ENCODE data around the gene HUWE1. TPM values are rescaled to one million over a fixed set of nuclear protein-coding genes. Genes with fewer than 3 reads are reported as not detected.
A peak's percentile ranks its signal among the peaks of the same experiment; 100 is the strongest.

The HUWE1 gene
- total RNA-seq, 1 experiment from 2014 or later, result 277 TPM

DNA sequence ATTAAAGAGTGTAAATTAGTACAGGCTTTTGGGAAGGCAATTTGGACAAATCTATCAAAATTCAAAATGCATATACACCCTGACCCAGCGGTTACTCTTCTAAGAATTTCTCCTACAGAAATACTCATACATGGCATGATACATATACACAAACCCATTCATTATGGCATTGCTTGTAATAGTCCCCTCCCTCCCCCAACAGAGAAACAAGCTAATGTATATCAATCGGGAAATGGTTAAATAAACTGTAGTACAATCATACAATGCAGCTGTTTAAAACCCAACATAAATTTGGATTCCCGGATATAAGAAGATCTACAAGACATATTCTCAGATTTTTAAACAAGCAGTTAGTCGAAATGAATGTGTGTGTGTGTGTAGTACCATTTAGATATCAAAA is 808 bp downstream of the HUWE1 start:
- ChIA-PET POLR2A (interaction anchor here (1.4 to 2.9 kb wide), 4 partner anchors 10 to 359 kb away, joined by 4 to 10 read pairs (median 8); partner anchors contain the start of gene PHF8), CTCF (interaction anchor here (1.4 kb wide), 1 partner anchor 203 kb away, joined by 6 read pairs; no protein-coding TSS in a partner anchor)
- Mint-ChIP-seq H3K9me3 (no peaks in the 10 kb centered on the region), H3K4me3 (peak overlapping the region; percentile 88), H3K27me3 (ENCODE audit: low read depth) (no peaks in the 10 kb centered on the region; the same call in 1 of the 2 replicates), H3K27ac (peak overlapping the region; percentile 57), H3K4me1 (peaks cover 10% of the 10 kb centered on the region), H3K36me3 (peaks cover 6% of the 10 kb centered on the region)
- ATAC-seq (no peak), DNase-seq (ENCODE audit: low spot score) (no peak)
- TF ChIP-seq FOXK1 (CRISPR knock-in tag; IDR thresholded peaks at IDR 0.05), result no peak
- TF ChIP-seq ELF4 (CRISPR knock-in tag; IDR thresholded peaks at IDR 0.05; ENCODE audit: low read depth), result no peak
- TF ChIP-seq, protein P1, sequence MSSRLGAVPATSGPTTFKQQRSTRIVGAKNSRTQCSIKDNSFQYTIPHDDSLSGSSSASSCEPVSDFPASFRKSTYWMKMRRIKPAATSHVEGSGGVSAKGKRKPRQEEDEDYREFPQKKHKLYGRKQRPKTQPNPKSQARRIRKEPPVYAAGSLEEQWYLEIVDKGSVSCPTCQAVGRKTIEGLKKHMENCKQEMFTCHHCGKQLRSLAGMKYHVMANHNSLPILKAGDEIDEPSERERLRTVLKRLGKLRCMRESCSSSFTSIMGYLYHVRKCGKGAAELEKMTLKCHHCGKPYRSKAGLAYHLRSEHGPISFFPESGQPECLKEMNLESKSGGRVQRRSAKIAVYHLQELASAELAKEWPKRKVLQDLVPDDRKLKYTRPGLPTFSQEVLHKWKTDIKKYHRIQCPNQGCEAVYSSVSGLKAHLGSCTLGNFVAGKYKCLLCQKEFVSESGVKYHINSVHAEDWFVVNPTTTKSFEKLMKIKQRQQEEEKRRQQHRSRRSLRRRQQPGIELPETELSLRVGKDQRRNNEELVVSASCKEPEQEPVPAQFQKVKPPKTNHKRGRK (CRISPR knock-in tag; IDR thresholded peaks at IDR 0.05; ENCODE audit: borderline replicate concordance), result no peak

DNA sequence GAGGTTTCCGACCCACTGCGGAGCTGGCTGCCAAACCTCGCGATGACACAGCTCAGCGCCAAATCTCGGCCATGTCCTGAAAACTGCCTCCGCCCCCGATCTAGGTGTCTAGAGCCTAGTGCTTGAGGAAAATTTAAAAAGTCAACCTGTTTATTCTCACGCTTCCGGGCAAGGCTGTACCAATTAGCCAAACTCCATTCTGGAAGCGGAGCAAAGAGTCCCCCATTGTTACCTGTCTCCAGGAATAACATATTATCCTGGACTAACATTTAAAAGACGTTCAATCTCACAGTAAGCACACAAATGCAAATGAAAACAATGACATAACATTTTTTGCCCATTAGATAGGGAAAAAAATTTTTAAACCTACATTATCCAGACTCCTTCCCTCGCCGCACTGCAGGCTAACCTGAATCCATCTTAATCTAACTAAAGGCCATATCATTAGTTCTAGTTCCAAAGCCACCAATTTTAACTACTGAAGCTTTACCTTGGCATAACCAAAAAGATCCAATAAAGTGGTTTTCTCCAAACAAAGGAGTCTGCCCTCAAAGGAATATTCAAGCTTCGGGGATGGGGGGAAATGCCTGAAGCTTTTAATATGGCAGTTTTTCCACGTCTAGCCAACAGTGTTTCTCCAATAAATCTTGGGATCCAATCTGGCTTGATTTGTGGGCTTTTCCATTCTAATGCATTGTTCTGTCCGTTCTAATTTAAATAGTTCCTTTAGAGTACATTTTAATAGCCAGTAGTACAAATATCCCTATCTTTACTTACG is 1.9 kb downstream of the HUWE1 start:
- H3K4me1 Mint-ChIP-seq, result peaks cover 13% of the 10 kb centered on the region
- peaks cover 15% of the 10 kb centered on the region for H3K36me3 Mint-ChIP-seq
- ChIA-PET POLR2A (interaction anchor here (0.9 to 2.9 kb wide), 4 partner anchors 29 to 499 kb away, joined by 3 to 10 read pairs (median 3); partner anchors contain the start of genes FAM120C and PHF8), CTCF (interaction anchor here (0.6 to 1.0 kb wide), 3 partner anchors 146 to 358 kb away, joined by 3 to 4 read pairs (median 4); no protein-coding TSS in a partner anchor)
- peak overlapping the region; percentile 96 for H3K27ac Mint-ChIP-seq
- peak overlapping the region; percentile 88 for H3K4me3 Mint-ChIP-seq
- ATAC-seq (no peak), DNase-seq (ENCODE audit: low spot score) (peak; percentile 88)
- TF ChIP-seq JUN (CRISPR knock-in tag; IDR thresholded peaks at IDR 0.05) (no peak), NR1H2 (CRISPR knock-in tag; IDR thresholded peaks at IDR 0.05) (no peak), TEAD1 (CRISPR knock-in tag; IDR thresholded peaks at IDR 0.05) (no peak), SOX15 (CRISPR knock-in tag; IDR thresholded peaks at IDR 0.05) (no peak), ZNF423 (CRISPR knock-in tag; IDR thresholded peaks at IDR 0.05) (no peak)
- TF ChIP-seq, protein P2, sequence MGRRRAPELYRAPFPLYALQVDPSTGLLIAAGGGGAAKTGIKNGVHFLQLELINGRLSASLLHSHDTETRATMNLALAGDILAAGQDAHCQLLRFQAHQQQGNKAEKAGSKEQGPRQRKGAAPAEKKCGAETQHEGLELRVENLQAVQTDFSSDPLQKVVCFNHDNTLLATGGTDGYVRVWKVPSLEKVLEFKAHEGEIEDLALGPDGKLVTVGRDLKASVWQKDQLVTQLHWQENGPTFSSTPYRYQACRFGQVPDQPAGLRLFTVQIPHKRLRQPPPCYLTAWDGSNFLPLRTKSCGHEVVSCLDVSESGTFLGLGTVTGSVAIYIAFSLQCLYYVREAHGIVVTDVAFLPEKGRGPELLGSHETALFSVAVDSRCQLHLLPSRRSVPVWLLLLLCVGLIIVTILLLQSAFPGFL (CRISPR knock-in tag; IDR thresholded peaks at IDR 0.05; ENCODE audit: borderline replicate concordance), result no peak
- TF ChIP-seq, protein P3, sequence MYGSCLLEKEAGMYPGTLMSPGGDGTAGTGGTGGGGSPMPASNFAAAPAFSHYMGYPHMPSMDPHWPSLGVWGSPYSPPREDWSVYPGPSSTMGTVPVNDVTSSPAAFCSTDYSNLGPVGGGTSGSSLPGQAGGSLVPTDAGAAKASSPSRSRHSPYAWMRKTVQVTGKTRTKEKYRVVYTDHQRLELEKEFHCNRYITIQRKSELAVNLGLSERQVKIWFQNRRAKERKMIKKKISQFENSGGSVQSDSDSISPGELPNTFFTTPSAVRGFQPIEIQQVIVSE (CRISPR knock-in tag; IDR thresholded peaks at IDR 0.05; ENCODE audit: borderline replicate concordance), result no peak
- TF ChIP-seq, protein P4, sequence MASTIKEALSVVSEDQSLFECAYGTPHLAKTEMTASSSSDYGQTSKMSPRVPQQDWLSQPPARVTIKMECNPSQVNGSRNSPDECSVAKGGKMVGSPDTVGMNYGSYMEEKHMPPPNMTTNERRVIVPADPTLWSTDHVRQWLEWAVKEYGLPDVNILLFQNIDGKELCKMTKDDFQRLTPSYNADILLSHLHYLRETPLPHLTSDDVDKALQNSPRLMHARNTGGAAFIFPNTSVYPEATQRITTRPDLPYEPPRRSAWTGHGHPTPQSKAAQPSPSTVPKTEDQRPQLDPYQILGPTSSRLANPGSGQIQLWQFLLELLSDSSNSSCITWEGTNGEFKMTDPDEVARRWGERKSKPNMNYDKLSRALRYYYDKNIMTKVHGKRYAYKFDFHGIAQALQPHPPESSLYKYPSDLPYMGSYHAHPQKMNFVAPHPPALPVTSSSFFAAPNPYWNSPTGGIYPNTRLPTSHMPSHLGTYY (CRISPR knock-in tag; IDR thresholded peaks at IDR 0.05), result no peak
- no peaks in the 10 kb centered on the region; the same call in 1 of the 2 replicates for H3K27me3 Mint-ChIP-seq (ENCODE audit: low read depth)
- H3K9me3 Mint-ChIP-seq, result no peaks in the 10 kb centered on the region

DNA sequence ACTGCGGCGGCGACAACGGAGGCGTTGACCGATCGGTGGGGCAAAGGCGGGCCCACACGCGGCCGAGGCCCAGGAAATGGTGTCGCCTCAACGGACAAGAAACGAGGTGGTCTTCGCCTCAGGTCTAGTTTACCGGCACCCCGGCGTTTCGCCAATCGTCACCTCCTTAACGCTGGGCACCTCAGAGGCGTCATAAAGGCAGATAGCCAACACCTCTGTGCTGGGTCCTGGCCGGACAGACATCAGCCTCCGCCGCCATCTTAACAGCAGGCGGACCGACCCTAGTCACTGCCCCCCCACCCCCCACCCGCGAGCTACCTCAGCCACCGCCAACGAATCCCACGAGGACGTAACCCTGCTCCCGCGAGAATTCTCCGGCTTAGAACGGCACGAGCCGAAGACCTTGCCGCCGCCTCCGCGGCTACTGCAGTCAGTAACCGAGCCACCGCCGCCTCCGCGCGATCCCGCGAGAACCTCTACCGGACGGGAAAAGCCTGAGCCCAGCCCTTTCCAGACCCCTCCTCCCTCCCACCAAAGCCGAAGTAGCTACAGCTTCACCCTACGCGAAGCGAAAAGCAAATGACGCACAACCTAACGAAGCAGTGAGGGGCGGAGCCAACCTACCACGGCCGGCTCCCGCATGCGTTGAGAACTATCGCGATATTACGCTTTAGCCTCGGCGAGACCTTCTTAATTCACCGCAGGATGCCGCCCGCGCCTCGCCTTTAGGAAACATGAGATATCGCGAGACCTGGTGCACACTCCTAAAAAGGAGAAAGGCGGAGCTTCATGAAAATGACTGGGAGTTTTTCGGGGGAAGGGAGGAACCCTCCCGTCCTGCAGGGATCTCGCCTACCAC is 2.7 kb downstream of the HUWE1 start:
- ChIA-PET POLR2A (interaction anchor here (0.6 to 2.9 kb wide), 8 partner anchors 11 to 525 kb away, joined by 3 to 10 read pairs (median 4); partner anchors contain the start of genes FAM120C and PHF8), CTCF (interaction anchor here (0.6 to 1.0 kb wide), 3 partner anchors 147 to 359 kb away, joined by 3 to 4 read pairs (median 4); no protein-coding TSS in a partner anchor)
- Mint-ChIP-seq H3K27ac (peak overlapping the region; percentile 96), H3K4me1 (peaks cover 14% of the 10 kb centered on the region), H3K4me3 (peak overlapping the region; percentile 88), H3K36me3 (peaks cover 21% of the 10 kb centered on the region), H3K27me3 (ENCODE audit: low read depth) (no peaks in the 10 kb centered on the region; the same call in 1 of the 2 replicates), H3K9me3 (no peaks in the 10 kb centered on the region)
- ATAC-seq (peak; percentile 74), DNase-seq (ENCODE audit: low spot score) (peak; percentile 88)
- 0 out of 2 replicates have a peak, but pooled peaks have one; percentile 20 for TF ChIP-seq MYBL2 (CRISPR knock-in tag; IDR thresholded peaks at IDR 0.05)
- TF ChIP-seq SMAD3 (CRISPR knock-in tag; IDR thresholded peaks at IDR 0.05; ENCODE audit: borderline replicate concordance), result no peak
- TF ChIP-seq, protein P5, sequence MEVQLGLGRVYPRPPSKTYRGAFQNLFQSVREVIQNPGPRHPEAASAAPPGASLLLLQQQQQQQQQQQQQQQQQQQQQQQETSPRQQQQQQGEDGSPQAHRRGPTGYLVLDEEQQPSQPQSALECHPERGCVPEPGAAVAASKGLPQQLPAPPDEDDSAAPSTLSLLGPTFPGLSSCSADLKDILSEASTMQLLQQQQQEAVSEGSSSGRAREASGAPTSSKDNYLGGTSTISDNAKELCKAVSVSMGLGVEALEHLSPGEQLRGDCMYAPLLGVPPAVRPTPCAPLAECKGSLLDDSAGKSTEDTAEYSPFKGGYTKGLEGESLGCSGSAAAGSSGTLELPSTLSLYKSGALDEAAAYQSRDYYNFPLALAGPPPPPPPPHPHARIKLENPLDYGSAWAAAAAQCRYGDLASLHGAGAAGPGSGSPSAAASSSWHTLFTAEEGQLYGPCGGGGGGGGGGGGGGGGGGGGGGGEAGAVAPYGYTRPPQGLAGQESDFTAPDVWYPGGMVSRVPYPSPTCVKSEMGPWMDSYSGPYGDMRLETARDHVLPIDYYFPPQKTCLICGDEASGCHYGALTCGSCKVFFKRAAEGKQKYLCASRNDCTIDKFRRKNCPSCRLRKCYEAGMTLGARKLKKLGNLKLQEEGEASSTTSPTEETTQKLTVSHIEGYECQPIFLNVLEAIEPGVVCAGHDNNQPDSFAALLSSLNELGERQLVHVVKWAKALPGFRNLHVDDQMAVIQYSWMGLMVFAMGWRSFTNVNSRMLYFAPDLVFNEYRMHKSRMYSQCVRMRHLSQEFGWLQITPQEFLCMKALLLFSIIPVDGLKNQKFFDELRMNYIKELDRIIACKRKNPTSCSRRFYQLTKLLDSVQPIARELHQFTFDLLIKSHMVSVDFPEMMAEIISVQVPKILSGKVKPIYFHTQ (CRISPR knock-in tag; IDR thresholded peaks at IDR 0.05), result no peak
- no peak for TF ChIP-seq IRF2 (CRISPR knock-in tag; IDR thresholded peaks at IDR 0.05; ENCODE audit: borderline replicate concordance, low read depth)
- TF ChIP-seq, protein P6, sequence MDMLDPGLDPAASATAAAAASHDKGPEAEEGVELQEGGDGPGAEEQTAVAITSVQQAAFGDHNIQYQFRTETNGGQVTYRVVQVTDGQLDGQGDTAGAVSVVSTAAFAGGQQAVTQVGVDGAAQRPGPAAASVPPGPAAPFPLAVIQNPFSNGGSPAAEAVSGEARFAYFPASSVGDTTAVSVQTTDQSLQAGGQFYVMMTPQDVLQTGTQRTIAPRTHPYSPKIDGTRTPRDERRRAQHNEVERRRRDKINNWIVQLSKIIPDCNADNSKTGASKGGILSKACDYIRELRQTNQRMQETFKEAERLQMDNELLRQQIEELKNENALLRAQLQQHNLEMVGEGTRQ (CRISPR knock-in tag; IDR thresholded peaks at IDR 0.05), result no peak
- TF ChIP-seq, protein P3 (CRISPR knock-in tag; IDR thresholded peaks at IDR 0.05; ENCODE audit: borderline replicate concordance), result no peak
- TF ChIP-seq GABPB1 (CRISPR knock-in tag; IDR thresholded peaks at IDR 0.05), result no peak
- no peak for TF ChIP-seq FOXP1 (CRISPR knock-in tag; IDR thresholded peaks at IDR 0.05; ENCODE audit: borderline replicate concordance)
